ENCODE measurements around the gene CHAC1. TPM values are rescaled to one million over a fixed set of nuclear protein-coding genes. Genes with fewer than 3 reads are reported as not detected.

CHAC1 gene
- total RNA-seq, 1 donor from 2014 or later = 77.6 TPM

DNA sequence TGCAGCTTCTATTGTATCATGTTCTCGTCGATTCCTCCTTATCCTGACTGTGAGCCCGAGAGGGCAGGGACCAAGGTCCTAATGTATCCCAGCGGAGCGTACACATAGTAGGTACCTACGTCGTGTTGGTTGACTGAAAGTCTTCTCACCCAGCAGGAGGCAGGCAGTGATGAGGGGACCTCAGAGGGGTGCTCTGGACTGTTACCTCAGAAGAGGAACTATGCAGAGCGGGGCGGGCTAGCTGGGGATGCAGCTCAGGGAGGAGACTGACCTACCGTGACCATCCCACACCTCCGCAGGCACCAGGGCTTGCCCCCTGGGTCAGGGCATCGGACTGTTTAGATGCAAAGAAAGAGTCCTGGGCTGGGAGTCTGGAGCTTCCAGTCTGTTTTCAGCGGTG is 11.4 kb downstream of the CHAC1 start:
- no peak for DNase-seq (ENCODE audit: low spot score)
- Mint-ChIP-seq H3K9me3 (ENCODE audit: low read depth) (no peaks in the 10 kb centered on the region), H3K27ac (ENCODE audit: unreplicated experiment) (no peak overlapping the region), H3K4me1 (ENCODE audit: low read depth) (peaks cover 11% of the 10 kb centered on the region), H3K36me3 (ENCODE audit: low read depth) (no peaks in the 10 kb centered on the region), H3K4me3 (ENCODE audit: unreplicated experiment) (no peak overlapping the region), H3K27me3 (ENCODE audit: low read depth) (no peaks in the 10 kb centered on the region)
- TF ChIP-seq, protein P1, sequence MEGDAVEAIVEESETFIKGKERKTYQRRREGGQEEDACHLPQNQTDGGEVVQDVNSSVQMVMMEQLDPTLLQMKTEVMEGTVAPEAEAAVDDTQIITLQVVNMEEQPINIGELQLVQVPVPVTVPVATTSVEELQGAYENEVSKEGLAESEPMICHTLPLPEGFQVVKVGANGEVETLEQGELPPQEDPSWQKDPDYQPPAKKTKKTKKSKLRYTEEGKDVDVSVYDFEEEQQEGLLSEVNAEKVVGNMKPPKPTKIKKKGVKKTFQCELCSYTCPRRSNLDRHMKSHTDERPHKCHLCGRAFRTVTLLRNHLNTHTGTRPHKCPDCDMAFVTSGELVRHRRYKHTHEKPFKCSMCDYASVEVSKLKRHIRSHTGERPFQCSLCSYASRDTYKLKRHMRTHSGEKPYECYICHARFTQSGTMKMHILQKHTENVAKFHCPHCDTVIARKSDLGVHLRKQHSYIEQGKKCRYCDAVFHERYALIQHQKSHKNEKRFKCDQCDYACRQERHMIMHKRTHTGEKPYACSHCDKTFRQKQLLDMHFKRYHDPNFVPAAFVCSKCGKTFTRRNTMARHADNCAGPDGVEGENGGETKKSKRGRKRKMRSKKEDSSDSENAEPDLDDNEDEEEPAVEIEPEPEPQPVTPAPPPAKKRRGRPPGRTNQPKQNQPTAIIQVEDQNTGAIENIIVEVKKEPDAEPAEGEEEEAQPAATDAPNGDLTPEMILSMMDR (IDR thresholded peaks at IDR 0.05) = no peak

DNA sequence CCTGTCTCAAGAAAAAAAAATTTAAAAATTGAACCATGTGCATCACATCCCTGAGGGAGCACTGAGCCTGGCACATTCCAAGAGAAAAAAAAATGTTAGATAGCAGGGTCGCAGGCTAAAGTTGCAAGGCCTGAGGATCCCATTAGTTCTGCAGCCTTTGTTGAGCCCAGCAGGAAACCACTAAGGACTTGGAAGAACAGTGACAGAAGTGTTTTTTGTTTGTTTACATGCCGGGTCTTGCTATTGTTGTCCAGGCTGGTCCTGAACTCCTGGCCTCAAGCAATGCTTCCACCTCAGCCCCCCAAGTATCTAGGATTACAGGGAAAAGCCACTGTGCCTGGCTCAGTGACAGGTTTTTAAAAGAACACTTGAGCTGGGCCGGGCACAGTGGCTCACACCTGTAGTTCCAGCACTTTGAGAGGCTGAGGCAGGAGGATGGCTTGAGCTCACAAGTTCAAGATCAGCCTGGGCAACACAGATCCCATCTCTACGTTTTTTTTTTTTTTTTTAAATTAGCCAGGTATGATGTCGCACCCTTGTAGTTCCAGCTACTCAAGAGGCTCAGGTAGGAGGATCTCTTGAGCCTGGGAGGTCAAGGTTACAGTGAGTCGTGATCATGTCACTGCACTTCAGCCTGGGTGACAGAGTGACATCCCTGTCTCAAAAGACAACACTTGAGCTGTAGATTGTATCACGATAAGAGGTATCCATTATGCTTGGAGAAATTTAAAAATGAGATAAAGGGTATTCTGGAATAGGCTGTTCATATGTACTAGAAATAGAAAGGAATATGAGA is 15.2 kb downstream of the CHAC1 start:
- Mint-ChIP-seq H3K9me3 (ENCODE audit: low read depth) (no peaks in the 10 kb centered on the region), H3K27me3 (ENCODE audit: low read depth) (no peaks in the 10 kb centered on the region), H3K4me1 (ENCODE audit: low read depth) (peaks cover 5% of the 10 kb centered on the region), H3K27ac (ENCODE audit: unreplicated experiment) (no peak overlapping the region), H3K4me3 (ENCODE audit: unreplicated experiment) (no peak overlapping the region), H3K36me3 (ENCODE audit: low read depth) (no peaks in the 10 kb centered on the region)
- DNase-seq (ENCODE audit: low spot score) = no peak
- TF ChIP-seq, protein P1 (IDR thresholded peaks at IDR 0.05) = no peak

DNA sequence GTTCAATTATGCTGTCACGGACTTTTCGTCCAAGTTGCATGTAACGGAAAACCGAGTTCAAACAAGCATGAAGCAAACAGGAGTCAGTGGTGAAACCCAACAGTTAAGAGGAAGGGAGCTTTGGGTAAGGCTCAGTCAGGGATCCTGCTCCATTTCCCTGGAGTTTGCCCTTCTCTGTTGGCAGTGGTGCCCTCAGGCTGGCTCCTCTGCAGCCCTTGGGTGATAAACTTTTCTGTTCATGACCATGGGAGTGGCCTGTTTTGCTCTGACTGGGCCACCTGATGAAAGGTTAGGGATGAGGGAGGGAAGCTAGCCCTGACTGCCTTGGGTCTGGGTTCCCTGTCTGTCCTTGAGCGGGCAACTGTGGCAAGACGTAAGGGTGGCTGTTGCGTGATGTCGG is 16.1 kb downstream of the CHAC1 start:
- Mint-ChIP-seq H3K4me1 (ENCODE audit: low read depth) (peaks cover 5% of the 10 kb centered on the region), H3K36me3 (ENCODE audit: low read depth) (no peaks in the 10 kb centered on the region), H3K4me3 (ENCODE audit: unreplicated experiment) (no peak overlapping the region), H3K27ac (ENCODE audit: unreplicated experiment) (no peak overlapping the region), H3K9me3 (ENCODE audit: low read depth) (no peaks in the 10 kb centered on the region), H3K27me3 (ENCODE audit: low read depth) (no peaks in the 10 kb centered on the region)
- DNase-seq (ENCODE audit: low spot score) = no peak
- TF ChIP-seq, protein P1 (IDR thresholded peaks at IDR 0.05) = no peak

DNA sequence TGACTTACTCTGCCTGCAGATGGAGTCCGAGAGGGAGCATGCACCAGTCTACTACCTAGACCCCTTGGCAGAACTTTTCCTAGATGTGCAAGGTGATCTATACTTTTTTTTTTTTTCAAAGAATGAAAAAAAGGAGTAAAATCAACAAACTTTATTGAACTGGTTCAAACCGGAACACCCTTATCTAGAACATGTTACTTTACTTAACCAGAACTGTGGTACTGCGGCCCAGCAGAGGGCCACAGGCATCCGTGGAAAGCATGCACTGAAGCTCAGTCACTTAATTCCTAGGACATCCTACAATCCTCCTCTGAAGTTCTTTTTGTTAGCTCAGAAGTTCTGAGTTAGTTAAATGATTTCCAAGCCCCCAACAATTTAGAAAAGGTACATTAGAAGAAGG is 21.6 kb downstream of the CHAC1 start:
- no peaks in the 10 kb centered on the region for H3K9me3 Mint-ChIP-seq (ENCODE audit: low read depth)

DNA sequence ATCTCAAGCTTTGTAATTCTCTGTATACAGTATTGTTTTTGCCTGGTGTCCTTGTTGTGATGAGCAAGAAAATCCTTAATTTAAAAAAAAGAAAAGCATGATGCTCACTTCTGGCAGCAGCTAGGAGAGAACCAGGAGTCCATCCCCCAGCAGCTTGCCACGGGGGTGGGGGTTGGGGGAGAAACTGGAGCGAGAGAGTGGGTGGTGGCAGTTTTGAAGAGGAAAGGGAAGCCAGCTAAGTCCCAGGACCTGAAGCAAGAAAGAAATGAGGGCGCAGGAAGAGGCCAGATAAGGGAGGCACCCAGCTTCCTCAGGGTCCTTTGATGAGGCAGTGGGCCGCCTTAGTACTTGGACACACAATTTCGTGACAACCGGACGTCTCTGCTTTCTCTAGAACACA is 23.5 kb downstream of the CHAC1 start:
- Mint-ChIP-seq H3K27ac (ENCODE audit: unreplicated experiment) (peak overlapping the region; percentile 65), H3K9me3 (ENCODE audit: low read depth) (no peaks in the 10 kb centered on the region), H3K36me3 (ENCODE audit: low read depth) (peaks cover 35% of the 10 kb centered on the region), H3K27me3 (ENCODE audit: low read depth) (no peaks in the 10 kb centered on the region), H3K4me1 (ENCODE audit: low read depth) (peaks cover 34% of the 10 kb centered on the region), H3K4me3 (ENCODE audit: unreplicated experiment) (no peak overlapping the region)
- DNase-seq (ENCODE audit: low spot score) = no peak
- TF ChIP-seq, protein P1 (IDR thresholded peaks at IDR 0.05) = no peak

More for the DNA sequence above, 21.6 kb downstream of the CHAC1 start:
- TF ChIP-seq, protein P1 (IDR thresholded peaks at IDR 0.05) = no peak
- no peak overlapping the region for H3K27ac Mint-ChIP-seq (ENCODE audit: unreplicated experiment)
- H3K4me3 Mint-ChIP-seq (ENCODE audit: unreplicated experiment) = no peak overlapping the region
- no peak for DNase-seq (ENCODE audit: low spot score)
- H3K4me1 Mint-ChIP-seq (ENCODE audit: low read depth) = peaks cover 28% of the 10 kb centered on the region
- H3K27me3 Mint-ChIP-seq (ENCODE audit: low read depth) = no peaks in the 10 kb centered on the region
- peaks cover 16% of the 10 kb centered on the region for H3K36me3 Mint-ChIP-seq (ENCODE audit: low read depth)
